ENCODE measurements around the gene RSRC1.
A peak's percentile ranks its signal among the peaks of the same experiment; 100 is the strongest.
"Not testable (repeated sequence)": the region's sequence is repeated elsewhere in the genome, so short reads cannot be mapped to it uniquely, and the experiment has no call there.

RSRC1 gene

GRCh38 chr3:158408518-158408897, 298.6 kb downstream of the RSRC1 start:
- DNase-seq = not testable (repeated sequence)

DNA sequence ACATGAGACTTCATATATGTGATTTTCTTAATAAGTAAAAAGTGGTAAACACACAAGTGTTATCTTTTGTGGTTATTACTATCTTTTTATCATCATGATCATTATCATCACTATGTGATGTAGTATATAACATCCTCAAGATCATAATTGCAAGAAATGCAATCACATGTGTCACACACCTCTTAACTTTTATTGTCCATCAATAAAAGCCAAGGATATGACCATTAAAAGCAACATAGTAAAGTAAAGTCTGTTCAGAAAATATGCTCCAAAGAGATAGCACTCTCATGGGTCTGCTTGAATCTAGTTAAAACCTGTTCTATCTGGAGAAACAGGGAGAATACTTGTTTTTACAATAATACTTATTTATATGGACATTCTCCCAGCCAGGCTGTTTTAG, 308.1 kb downstream of the RSRC1 start:
- DNase-seq = no peak

GRCh38 chr3:158419820-158420653, 310.1 kb downstream of the RSRC1 start:
- DNase-seq = no peak

- DNase-seq = no peak
Observed at GRCh38 chr3:158420654-158421396, 310.9 kb downstream of the RSRC1 start.

DNA sequence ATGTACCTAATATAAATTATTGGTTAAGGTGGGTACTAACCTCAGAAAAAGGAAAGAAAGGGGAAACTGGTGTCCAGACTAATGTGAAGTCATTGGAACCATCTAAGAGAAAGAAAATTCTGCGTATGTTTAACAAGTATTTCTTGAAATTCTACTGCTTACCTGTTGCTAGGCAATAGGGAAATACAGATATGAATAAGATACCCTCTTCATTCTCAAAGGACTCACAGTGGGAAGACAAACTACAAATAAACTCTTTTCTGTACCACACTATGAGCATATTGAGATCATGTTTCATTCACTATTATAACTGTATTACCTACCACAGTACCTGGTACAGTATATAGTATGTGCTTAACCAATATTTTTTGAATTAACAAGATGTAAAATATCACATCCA, 320.6 kb downstream of the RSRC1 start:
- no peak for DNase-seq

DNA sequence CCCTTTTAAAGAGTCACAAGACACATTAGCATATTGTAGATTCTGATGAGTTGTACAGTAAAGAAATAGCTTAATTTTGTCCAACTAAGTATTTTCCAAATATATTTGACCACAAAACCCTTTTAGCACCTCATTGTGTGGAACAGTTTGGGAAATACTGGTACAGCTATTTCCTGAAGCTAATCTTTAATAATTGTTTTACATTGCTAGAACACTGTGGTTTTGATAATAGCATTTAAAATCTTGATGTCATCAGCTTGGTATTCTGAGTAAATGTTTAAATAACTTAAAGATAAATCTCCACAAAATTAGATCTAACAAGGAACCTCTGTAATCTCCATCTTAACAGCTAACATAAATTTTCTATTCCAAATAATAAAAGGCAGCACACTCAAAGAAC, 321.1 kb downstream of the RSRC1 start:
- no peak for DNase-seq

DNA sequence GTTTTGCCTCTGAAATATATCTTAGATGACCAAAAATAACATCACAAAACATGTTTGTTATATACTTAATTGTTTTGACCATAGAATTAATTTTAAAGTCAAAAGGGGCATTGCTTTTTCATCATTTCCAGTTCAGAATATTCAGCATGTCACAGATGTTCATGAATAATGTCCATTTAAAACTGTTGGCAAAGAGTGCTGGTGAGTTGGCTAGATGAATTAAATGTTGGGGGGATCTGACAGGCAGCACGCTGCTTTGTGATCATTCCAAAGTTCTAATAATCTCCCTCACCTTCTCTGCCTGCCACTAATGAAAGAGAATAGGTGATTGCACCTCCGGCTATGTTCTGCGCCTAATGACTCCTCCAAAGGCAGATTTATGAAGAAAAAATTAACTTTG, 321.9 kb downstream of the RSRC1 start:
- no peak for DNase-seq

DNA sequence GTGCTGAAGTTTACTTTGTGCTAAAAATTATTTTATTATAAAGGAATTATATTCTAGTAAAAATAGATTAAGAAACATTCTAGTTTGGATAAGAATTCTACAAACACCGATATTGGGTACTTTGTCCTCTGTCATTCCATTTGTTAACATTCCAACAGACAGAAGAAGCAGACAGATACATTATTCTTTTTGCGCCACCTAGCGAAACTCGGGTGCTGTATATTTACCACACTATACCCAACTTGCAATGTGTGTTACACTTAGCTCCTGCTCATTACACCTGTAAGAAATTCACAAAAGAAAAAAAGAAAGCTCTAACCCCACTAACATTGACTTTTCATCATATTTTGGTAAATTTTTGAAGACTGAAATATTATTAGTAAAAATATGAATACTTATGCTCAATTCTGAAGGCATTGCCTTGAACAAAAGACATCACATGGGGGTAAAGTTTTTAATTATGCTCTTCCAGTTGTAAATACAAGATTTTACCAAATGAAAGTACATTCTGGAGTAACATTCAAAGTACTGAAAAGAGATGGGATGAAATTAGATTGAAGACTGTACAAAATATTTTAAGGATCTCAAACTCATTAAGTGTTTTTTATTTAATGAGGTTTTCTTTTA, 324.6 kb downstream of the RSRC1 start:
- peak; percentile 40 for DNase-seq

- DNase-seq = no peak
Observed at GRCh38 chr3:158443632-158444031, 333.7 kb downstream of the RSRC1 start.

- DNase-seq = no peak
Observed at GRCh38 chr3:158447408-158447807, 337.5 kb downstream of the RSRC1 start.

- no peak for DNase-seq
Observed at GRCh38 chr3:158451405-158452055, 341.6 kb downstream of the RSRC1 start.

DNA sequence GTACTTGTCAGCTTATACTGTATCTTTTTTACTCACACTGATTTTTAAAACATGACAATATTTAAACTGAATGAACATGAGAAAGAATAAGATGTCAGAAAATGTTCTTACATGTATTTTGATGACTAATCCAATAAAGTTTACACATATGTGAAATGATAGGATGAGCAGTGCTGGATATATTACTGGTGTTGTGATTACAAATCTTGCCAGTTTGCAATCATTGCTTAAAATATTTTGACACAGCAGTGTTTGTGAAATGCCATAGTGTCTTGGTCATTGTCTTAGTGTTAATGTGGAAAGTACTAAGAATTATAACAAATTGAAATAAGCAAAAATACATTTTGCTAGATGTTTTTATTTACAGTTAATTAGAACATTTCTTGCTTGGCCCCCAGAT, 342.4 kb downstream of the RSRC1 start:
- DNase-seq = no peak

DNA sequence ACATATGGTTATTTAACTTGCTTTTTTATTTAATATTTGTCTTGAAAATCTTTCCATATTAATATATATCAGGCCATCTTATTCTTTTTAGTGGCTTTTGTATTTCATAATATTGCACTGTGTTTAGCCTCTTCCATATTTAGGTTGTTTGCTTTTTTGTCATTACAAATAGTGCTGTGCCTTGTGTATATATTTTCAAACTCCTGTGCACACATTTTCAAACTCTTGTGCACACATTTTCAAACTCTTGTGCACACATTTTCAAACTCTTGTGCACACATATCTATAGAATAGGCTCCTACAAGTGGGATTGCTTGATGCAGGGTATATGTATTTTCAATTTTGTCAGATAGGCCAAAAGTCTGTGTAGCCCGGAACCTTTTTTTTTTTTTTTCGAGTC, 343.1 kb downstream of the RSRC1 start:
- DNase-seq = no peak

- DNase-seq = no peak
Observed at GRCh38 chr3:158453865-158454264, 344.0 kb downstream of the RSRC1 start.

DNA sequence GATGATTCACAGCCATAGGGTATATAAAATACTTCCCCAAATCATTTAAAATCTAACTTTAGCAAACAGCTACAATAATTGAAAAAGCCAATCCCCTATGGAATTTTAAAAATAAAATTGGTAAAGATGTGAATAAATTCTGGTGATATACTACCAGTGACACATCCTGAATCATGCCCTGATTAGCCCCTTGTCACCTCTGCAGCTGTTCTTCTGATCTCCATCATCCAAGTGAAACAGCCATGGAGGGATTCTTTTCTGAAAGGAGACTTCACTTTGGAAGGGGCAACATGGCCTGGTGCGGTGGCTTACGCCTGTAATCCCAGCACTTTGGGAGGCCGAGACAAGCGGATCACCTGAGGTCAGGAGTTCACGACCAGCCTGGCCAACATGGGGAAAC, 345.5 kb downstream of the RSRC1 start:
- no peak for DNase-seq

GRCh38 chr3:158456114-158456513, 346.2 kb downstream of the RSRC1 start:
- DNase-seq = no peak

GRCh38 chr3:158458464-158458863, 348.6 kb downstream of the RSRC1 start:
- DNase-seq = no peak

- no peak for DNase-seq
Observed at GRCh38 chr3:158460926-158461325, 351.0 kb downstream of the RSRC1 start.

DNA sequence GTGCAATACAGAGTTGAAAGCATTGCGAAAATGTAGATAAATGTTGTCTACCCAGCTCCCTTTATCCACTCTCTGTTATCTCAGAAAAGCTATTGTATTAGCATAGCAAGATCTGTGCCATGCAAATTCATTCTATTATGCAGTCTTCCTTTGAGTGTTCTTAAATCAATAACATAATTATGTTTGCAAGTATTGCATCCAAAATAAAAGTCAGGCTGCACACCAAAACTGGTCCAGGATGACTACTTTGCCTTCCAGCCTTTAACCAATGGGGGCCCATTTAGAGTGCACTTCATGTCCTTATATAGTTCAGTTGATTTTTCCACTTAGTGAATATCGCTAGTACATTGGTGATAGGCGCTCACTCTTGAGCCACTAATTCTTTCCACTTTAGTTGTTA, 353.7 kb downstream of the RSRC1 start:
- DNase-seq = no peak

DNA sequence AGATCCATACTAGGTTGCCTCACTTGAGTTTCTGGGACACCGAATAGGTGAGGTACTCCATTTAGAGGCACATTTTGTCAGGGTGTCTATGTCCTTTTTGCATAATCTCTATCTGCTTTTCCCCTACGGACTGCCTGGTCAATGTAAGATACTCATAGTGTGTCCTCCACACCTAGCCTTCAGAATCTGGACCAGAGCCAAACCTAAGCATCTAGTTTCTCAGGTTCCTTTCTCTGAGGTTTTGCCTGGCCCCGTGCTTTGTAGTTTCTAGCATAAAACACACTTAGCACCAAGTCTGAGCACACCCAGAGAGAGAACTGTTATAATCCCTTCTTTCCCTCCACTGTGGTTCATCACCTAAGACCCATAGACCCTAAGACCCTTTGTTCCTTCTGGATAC, 355.2 kb downstream of the RSRC1 start:
- no peak for DNase-seq

DNA sequence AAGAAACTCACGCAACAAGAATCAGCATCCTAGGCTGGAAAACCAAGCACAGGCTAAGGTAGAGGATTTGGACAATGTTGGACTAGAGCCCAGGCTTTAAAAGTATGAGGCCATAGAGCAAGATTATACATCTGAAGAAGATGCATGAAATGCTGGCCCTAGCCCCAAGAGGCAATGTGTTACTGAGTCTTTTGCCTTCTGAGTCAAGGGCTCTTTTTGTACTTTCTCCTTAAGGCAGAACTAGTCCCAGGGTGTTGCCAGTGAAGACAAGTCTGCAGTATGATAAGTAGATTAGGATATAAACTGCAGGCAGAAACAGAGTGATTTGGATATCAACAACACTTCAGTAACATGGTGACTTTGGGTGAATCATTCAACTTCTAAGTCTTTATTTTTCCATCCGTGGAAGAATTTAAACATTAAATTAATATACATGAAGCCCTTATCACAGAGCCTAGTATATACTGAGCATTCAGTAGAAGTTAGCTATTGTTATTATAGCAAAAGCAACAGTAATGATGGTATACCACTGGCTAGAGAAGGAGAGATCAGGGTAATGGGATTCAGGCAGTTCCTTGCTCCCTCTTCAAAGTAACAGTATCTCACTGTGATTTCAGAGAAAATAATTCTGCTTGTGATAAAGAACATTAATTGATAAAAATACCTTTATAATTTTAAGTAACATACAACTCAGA, 361.2 kb downstream of the RSRC1 start:
- no peak for DNase-seq

- no peak for DNase-seq
Observed at GRCh38 chr3:158471639-158472294, 361.9 kb downstream of the RSRC1 start.

Data from stimulated activated CD4-positive, alpha-beta T cell treated with anti-CD3 and anti-CD28 coated beads, Interleukin-15, amount 100 ng/mL, for 24 hours (primary cell).